Ishikawa (cell line): ENCODE measurements around the gene PDGFRA.

Experiments used
- CEBPB ChIP-seq: IDR thresholded peaks from 2 replicates; pipeline ENCODE4 v1.6.1; 2012
- CREB1 ChIP-seq: IDR thresholded peaks from 2 replicates; pipeline ENCODE4 v1.6.1; 2012; ENCODE audit warnings: low read depth
- EGR1 ChIP-seq: IDR thresholded peaks from 2 replicates; pipeline ENCODE4 v1.6.1; 2012
- EP300 ChIP-seq: IDR thresholded peaks from 2 replicates; pipeline ENCODE4 v1.6.1; 2012; ENCODE audit warnings: borderline replicate concordance
- FOXM1 ChIP-seq: IDR thresholded peaks from 2 replicates; pipeline ENCODE4 v1.6.1; 2012; ENCODE audit warnings: low read depth, borderline replicate concordance
- MAX ChIP-seq: IDR thresholded peaks from 2 replicates; pipeline ENCODE4 v1.6.1; 2012
- NFIC ChIP-seq: IDR thresholded peaks from 2 replicates; pipeline ENCODE4 v1.6.1; 2012
- RAD21 ChIP-seq: IDR thresholded peaks from 2 replicates; pipeline ENCODE4 v1.6.1; 2012; ENCODE audit warnings: low read depth
- REST ChIP-seq: IDR thresholded peaks from 2 replicates; pipeline ENCODE4 v1.6.1; 2012; ENCODE audit warnings: low read depth, mild to moderate bottlenecking
- TAF1 ChIP-seq: IDR thresholded peaks from 2 replicates; pipeline ENCODE4 v1.6.1; 2012; ENCODE audit warnings: low read depth, mild to moderate bottlenecking
- TCF12 ChIP-seq: IDR thresholded peaks from 2 replicates; pipeline ENCODE4 v1.6.1; 2012; ENCODE audit warnings: low read depth
- TEAD4 ChIP-seq: IDR thresholded peaks from 2 replicates; pipeline ENCODE4 v1.6.1; 2012
- USF1 ChIP-seq: IDR thresholded peaks from 2 replicates; pipeline ENCODE4 v1.6.1; 2012
- YY1 ChIP-seq: IDR thresholded peaks from 2 replicates; pipeline ENCODE4 v1.6.1; 2012; ENCODE audit warnings: low read depth
- ZBTB7A ChIP-seq: IDR thresholded peaks from 2 replicates; pipeline ENCODE4 v1.6.1; 2012; ENCODE audit warnings: low read depth

The PDGFRA gene

GRCh38 chr4:54228961-54229501, at the start of gene PDGFRA:
TSS of gene PDGFRA (plus strand) at chr4:54229293. CDS start at chr4:54258769, 29,476 bp downstream.
- TF ChIP-seq EP300 (no peak), CEBPB (0 out of 2 replicates have a peak, but pooled peaks have one; percentile 23)

- no peak for TF ChIP-seq RAD21
Measured at GRCh38 chr4:54184581-54184980, 44.5 kb upstream of the PDGFRA start.

- no peak for TF ChIP-seq ZBTB7A
- no peak for TF ChIP-seq TAF1
- TF ChIP-seq TCF12, result no peak
- no peak for TF ChIP-seq RAD21
- TF ChIP-seq EP300, result no peak
- TF ChIP-seq USF1, result no peak
- TF ChIP-seq MAX, result no peak
- TF ChIP-seq CEBPB, result no peak
- no peak for TF ChIP-seq TEAD4
- no peak for TF ChIP-seq FOXM1
- no peak for TF ChIP-seq REST
Measured at GRCh38 chr4:54185044-54185780, 43.9 kb upstream of the PDGFRA start.

GRCh38 chr4:54185866-54186265, 43.2 kb upstream of the PDGFRA start:
- TF ChIP-seq TCF12, result no peak
- TF ChIP-seq YY1, result no peak
- no peak for TF ChIP-seq RAD21
- no peak for TF ChIP-seq EGR1
- no peak for TF ChIP-seq ZBTB7A
- no peak for TF ChIP-seq TAF1
- no peak for TF ChIP-seq CREB1
- TF ChIP-seq CEBPB, result no peak
- no peak for TF ChIP-seq TEAD4
- TF ChIP-seq MAX, result no peak
- TF ChIP-seq NFIC, result no peak

- no peak for TF ChIP-seq USF1
- TF ChIP-seq TAF1, result no peak
- TF ChIP-seq FOXM1, result no peak
- no peak for TF ChIP-seq RAD21
- TF ChIP-seq NFIC, result no peak
- TF ChIP-seq TEAD4, result no peak
- TF ChIP-seq ZBTB7A, result no peak
Measured at GRCh38 chr4:54186371-54186770, 42.7 kb upstream of the PDGFRA start.

GRCh38 chr4:54187148-54187547, 41.9 kb upstream of the PDGFRA start:
- no peak for TF ChIP-seq USF1

- TF ChIP-seq TCF12 (no peak), YY1 (no peak), CREB1 (no peak)
Measured at GRCh38 chr4:54189140-54189539, 40.0 kb upstream of the PDGFRA start.

- TF ChIP-seq ZBTB7A (no peak), CEBPB (no peak), RAD21 (no peak), MAX (no peak), CREB1 (no peak), TEAD4 (no peak), USF1 (no peak), REST (no peak), TAF1 (no peak)
Measured at GRCh38 chr4:54192811-54193210, 36.3 kb upstream of the PDGFRA start.
